GM23248 (cell line): Measurements from ENCODE around the gene LSM3. TPM values are rescaled to one million over a fixed set of nuclear protein-coding genes. Genes with fewer than 3 reads are reported as not detected.

Experiments used
- DNase-seq: peaks from one replicate; pipeline ENCODE4 v3.0.0-alpha.2; 2015
- H2AFZ ChIP-seq: fragments of 200-600 bp; sonication (generic); 2 replicates; pipeline ENCODE4 v1.6.1; 2016; ENCODE audit warnings: antibody characterized with exemption
- H3F3A ChIP-seq: fragments of 200-600 bp; sonication (generic); 2 replicates; pipeline ENCODE4 v1.6.1; 2016; ENCODE audit warnings: mild to moderate bottlenecking, antibody characterized with exemption, mixed run types; ENCODE audit not compliant: insufficient read depth
- H3K27ac ChIP-seq: fragments of 200-600 bp; sonication (generic); 2 replicates; pipeline ENCODE4 v1.5.1; 2016; ENCODE audit warnings: mild to moderate bottlenecking
- H3K27me3 ChIP-seq: fragments of 200-600 bp; sonication (generic); replicated peaks from 2 replicates; pipeline ENCODE4 v1.6.1; 2016; ENCODE audit warnings: mild to moderate bottlenecking; ENCODE audit not compliant: insufficient read depth
- H3K36me3 ChIP-seq: fragments of 200-600 bp; sonication (generic); 2 replicates; pipeline ENCODE4 v1.6.1; 2016; ENCODE audit warnings: low read depth, mild to moderate bottlenecking
- H3K4me1 ChIP-seq: fragments of 200-600 bp; sonication (generic); 2 replicates; pipeline ENCODE4 v1.6.1; 2016; ENCODE audit warnings: mild to moderate bottlenecking; ENCODE audit not compliant: insufficient read depth
- H3K4me2 ChIP-seq: fragments of 200-600 bp; sonication (generic); one replicate; pipeline ENCODE4 v1.6.1; 2016; ENCODE audit warnings: mild to moderate bottlenecking; ENCODE audit not compliant: unreplicated experiment
- H3K4me3 ChIP-seq: fragments of 200-600 bp; sonication (generic); 2 replicates; pipeline ENCODE4 v1.5.1; 2016; ENCODE audit warnings: mild to moderate bottlenecking
- H3K79me2 ChIP-seq: fragments of 200-600 bp; sonication (generic); 2 replicates; pipeline ENCODE4 v1.6.1; 2016; ENCODE audit warnings: mild to moderate bottlenecking; ENCODE audit not compliant: insufficient read depth
- H3K9ac ChIP-seq: fragments of 200-600 bp; sonication (generic); 2 replicates; pipeline ENCODE4 v1.6.1; 2016; ENCODE audit warnings: mild to moderate bottlenecking
- H3K9me2 ChIP-seq: fragments of 200-600 bp; sonication (generic); 2 replicates; pipeline ENCODE4 v1.6.1; 2016; ENCODE audit warnings: mixed run types, mild to moderate bottlenecking, moderate library complexity; ENCODE audit not compliant: insufficient read depth
- H3K9me3 ChIP-seq: fragments of 200-600 bp; sonication (generic); one replicate; pipeline ENCODE4 v1.6.1; 2017; ENCODE audit warnings: low read depth
- H4K20me1 ChIP-seq: fragments of 200-600 bp; sonication (generic); 2 replicates; pipeline ENCODE4 v1.6.0; 2016; ENCODE audit not compliant: insufficient read depth
- EZH2 ChIP-seq: fragments of 200-600 bp; sonication (generic); IDR thresholded peaks from 2 replicates; pipeline ENCODE4 v1.6.1; 2018; ENCODE audit warnings: antibody characterized with exemption, mild to moderate bottlenecking; ENCODE audit not compliant: insufficient read depth, poor library complexity, severe bottlenecking
- EZH2phosphoT487 ChIP-seq: fragments of 200-600 bp; sonication (generic); IDR thresholded peaks from 2 replicates; pipeline ENCODE4 v1.6.1; 2018; ENCODE audit warnings: antibody characterized with exemption, moderate library complexity, mild to moderate bottlenecking, low read depth; ENCODE audit not compliant: insufficient read depth
- WGBS, 2 experiments: methylation state at CpG; one replicate each; pipeline ENCODE4 v1.1.6; 2015 to 2017; ENCODE audit warnings: low lambda C conversion rate in 2 of 2, low coverage in 1 of 2; ENCODE audit errors: missing lambda C conversion rate in 2 of 2; 5-methylcytosine and 5-hydroxymethylcytosine counted together
- in situ Hi-C: fragments of 300-500 bp; cut with MboI; formaldehyde crosslinking; loops from 2 replicates; pipeline ENCODE4 v1.15.0; 2020
- polyA plus RNA-seq: library from polyadenylated mRNA; unstranded; fragments of >200 nt; fragmentation: Nextera tagmentation; extraction: Ambion mirVana; gene quantifications from 2 replicates; pipeline ENCODE4 v1.2.1, GENCODE V29; 2016
- total RNA-seq: library from RNA; depleted of rRNA; stranded (reverse); fragments of >200 nt; shearing (Covaris generic); gene quantifications from 2 replicates; pipeline ENCODE4 v1.2.3, GENCODE V29; 2014

LSM3 gene
- total and polyA plus RNA-seq, 2 experiments from 2014 or later = 9.4 to 32.3 TPM

- WGBS, 2 experiments = 82% methylated on average over 16 of the region's 16 CpGs
- Histone ChIP-seq H3K79me2 (no peaks in the 10 kb centered on the region), H3K9me3 (no peaks in the 10 kb centered on the region), H4K20me1 (no peaks in the 10 kb centered on the region), H3K9me2 (no peaks in the 10 kb centered on the region), H3F3A (peaks cover 42% of the 10 kb centered on the region), H3K4me2 (no peak overlapping the region), H3K27me3 (no peaks in the 10 kb centered on the region), H3K9ac (no peak overlapping the region), H3K4me3 (no peak overlapping the region), H3K4me1 (peaks cover 42% of the 10 kb centered on the region), H2AFZ (no peak overlapping the region), H3K27ac (no peak overlapping the region), H3K36me3 (peaks cover 40% of the 10 kb centered on the region)
- no peak for TF ChIP-seq EZH2
- TF ChIP-seq EZH2phosphoT487 = no peak
- DNase-seq = no peak
- in situ Hi-C loops = no loop called here
Observed at GRCh38 chr3:14138109-14138877, 40.3 kb upstream of the LSM3 start.

- H3K9me3 ChIP-seq = no peaks in the 10 kb centered on the region
- H3F3A ChIP-seq = peaks cover 50% of the 10 kb centered on the region
- TF ChIP-seq EZH2 (no peak), EZH2phosphoT487 (no peak)
- no peak for DNase-seq
- H3K9ac ChIP-seq = no peak overlapping the region
- no peaks in the 10 kb centered on the region for H4K20me1 ChIP-seq
- H3K9me2 ChIP-seq = no peaks in the 10 kb centered on the region
- H2AFZ ChIP-seq = no peak overlapping the region
- 84 to 86% methylated on average over 14 of the region's 14 CpGs for WGBS, 2 experiments
- no peaks in the 10 kb centered on the region for H3K27me3 ChIP-seq
- H3K4me2 ChIP-seq = peak overlapping the region; percentile 0
- in situ Hi-C loops = no loop called here
- H3K4me3 ChIP-seq = no peak overlapping the region
- peaks cover 33% of the 10 kb centered on the region; the same call in 1 of the 2 replicates for H3K36me3 ChIP-seq
- no peaks in the 10 kb centered on the region for H3K79me2 ChIP-seq
- peaks cover 50% of the 10 kb centered on the region for H3K4me1 ChIP-seq
- H3K27ac ChIP-seq = peak overlapping the region; percentile 100
Observed at GRCh38 chr3:14138878-14139655, 39.5 kb upstream of the LSM3 start.

GRCh38 chr3:14139771-14140170 lies 38.8 kb upstream of the LSM3 start:
- peaks cover 53% of the 10 kb centered on the region for H3F3A ChIP-seq
- H3K9me2 ChIP-seq = no peaks in the 10 kb centered on the region
- peak; percentile 63 for DNase-seq
- H3K79me2 ChIP-seq = no peaks in the 10 kb centered on the region
- peaks cover 55% of the 10 kb centered on the region for H3K4me1 ChIP-seq
- H4K20me1 ChIP-seq = no peaks in the 10 kb centered on the region
- TF ChIP-seq EZH2 = no peak
- TF ChIP-seq EZH2phosphoT487 = no peak
- peaks cover 29% of the 10 kb centered on the region; the same call in 1 of the 2 replicates for H3K36me3 ChIP-seq
- H3K27me3 ChIP-seq = no peaks in the 10 kb centered on the region
- 8 to 17% methylated on average over 5 of the region's 5 CpGs for WGBS, 2 experiments
- in situ Hi-C loops = no loop called here
- peak overlapping the region; percentile 0 for H3K4me2 ChIP-seq
- H3K27ac ChIP-seq = peak overlapping the region; percentile 100
- H3K4me3 ChIP-seq = no peak overlapping the region
- no peaks in the 10 kb centered on the region for H3K9me3 ChIP-seq
- H3K9ac ChIP-seq = no peak overlapping the region
- no peak overlapping the region for H2AFZ ChIP-seq

GRCh38 chr3:14140668-14141067 lies 37.9 kb upstream of the LSM3 start:
- no peak for TF ChIP-seq EZH2phosphoT487
- TF ChIP-seq EZH2 = no peak
- Histone ChIP-seq H3K9me2 (no peaks in the 10 kb centered on the region), H3K4me2 (no peak overlapping the region), H3K79me2 (no peaks in the 10 kb centered on the region), H3K27ac (peak overlapping the region; percentile 100), H3K4me3 (no peak overlapping the region), H3K9me3 (no peaks in the 10 kb centered on the region), H3K9ac (no peak overlapping the region), H2AFZ (no peak overlapping the region), H3F3A (peaks cover 62% of the 10 kb centered on the region), H3K27me3 (no peaks in the 10 kb centered on the region), H3K36me3 (peaks cover 20% of the 10 kb centered on the region; the same call in 1 of the 2 replicates), H3K4me1 (peaks cover 64% of the 10 kb centered on the region), H4K20me1 (no peaks in the 10 kb centered on the region)
- in situ Hi-C loops = no loop called here
- no peak for DNase-seq
- 93 to 94% methylated on average over 2 of the region's 2 CpGs for WGBS, 2 experiments
